OCI-LY3 (cell line): ENCODE measurements around the gene PKD1.
"Not testable (repeated sequence)": the region's sequence is repeated elsewhere in the genome, so short reads cannot be mapped to it uniquely, and the experiment has no call there.

Experiments
- H2AFZ ChIP-seq: fragments of 200-600, 300-600 bp; shearing (Covaris generic); 2 replicates; pipeline ENCODE4 v1.6.0; 2014; ENCODE audit warnings: antibody characterized with exemption, low read depth, low read length
- H3K27ac ChIP-seq: fragments of 200-600, 300-600 bp; sonication (generic); 2 replicates; pipeline ENCODE4 v1.5.1; 2014; ENCODE audit warnings: mild to moderate bottlenecking, low read length, moderate library complexity, mixed read lengths
- H3K27me3 ChIP-seq: fragments of 200-600, 300-600 bp; sonication (generic); 2 replicates; pipeline ENCODE4 v1.6.1; 2014; ENCODE audit warnings: low read depth, low read length, mixed read lengths
- H3K36me3 ChIP-seq: fragments of 200-600, 300-600 bp; sonication (generic); replicated peaks from 2 replicates; pipeline ENCODE3; 2014; ENCODE audit warnings: low read depth, low read length, mixed read lengths
- H3K4me1 ChIP-seq: fragments of 300-600, 200-600 bp; sonication (generic); 2 replicates; pipeline ENCODE4 v1.6.1; 2014; ENCODE audit warnings: low read length, mixed read lengths
- H3K4me2 ChIP-seq: fragments of 200-600, 300-600 bp; sonication (generic); 2 replicates; pipeline ENCODE4 v1.6.1; 2014; ENCODE audit warnings: low read length, mixed read lengths
- H3K4me3 ChIP-seq: fragments of 300-600, 200-600 bp; sonication (generic); 2 replicates; pipeline ENCODE4 v1.5.1; 2014; ENCODE audit warnings: antibody characterized with exemption, mild to moderate bottlenecking, low read length, moderate library complexity
- H3K79me2 ChIP-seq: fragments of 300-600, 200-600 bp; shearing (Covaris generic); 2 replicates; pipeline ENCODE4 v1.6.1; 2014; ENCODE audit warnings: mild to moderate bottlenecking, low read length, mixed read lengths
- H3K9ac ChIP-seq: fragments of 300-600, 200-600 bp; shearing (Covaris generic); 2 replicates; pipeline ENCODE4 v1.6.0; 2014; ENCODE audit warnings: mild to moderate bottlenecking, low read length, moderate library complexity
- H3K9me3 ChIP-seq: fragments of 200-600, 300-600 bp; shearing (Covaris generic); 2 replicates; pipeline ENCODE4 v1.6.1; 2014; ENCODE audit warnings: low read length, mixed read lengths; ENCODE audit not compliant: insufficient read depth
- H4K20me1 ChIP-seq: fragments of 200-600, 300-600 bp; sonication (generic); 2 replicates; pipeline ENCODE4 v1.6.1; 2016; ENCODE audit warnings: low read length, mixed read lengths; ENCODE audit not compliant: insufficient read depth
- CTCF ChIP-seq: fragments of 200-600, 300-600 bp; sonication (generic); IDR thresholded peaks from 2 replicates; pipeline ENCODE4 v1.5.1; 2014; ENCODE audit warnings: antibody characterized with exemption, low read length, low read depth
- EZH2phosphoT487 ChIP-seq: fragments of 200-600 bp; shearing (Covaris generic); IDR thresholded peaks from 2 replicates; pipeline ENCODE4 v1.6.1; 2018; ENCODE audit warnings: antibody characterized with exemption, mixed run types, low read depth

PKD1 gene

GRCh38 chr16:2135770-2136490 lies at the start of gene PKD1:
TSS of gene PKD1 (minus strand) at chr16:2135898. CDS start at chr16:2135689, 209 bp downstream.
- H3K36me3 ChIP-seq, H4K20me1 ChIP-seq, H3K27me3 ChIP-seq, H3K4me1 ChIP-seq, H3K79me2 ChIP-seq, H2AFZ ChIP-seq, H3K9me3 ChIP-seq, H3K27ac ChIP-seq: not testable (repeated sequence)
- H3K4me3 ChIP-seq: peak within 1 kb of the TSS; percentile 80
- peak within 1 kb of the TSS; percentile 68 for H3K9ac ChIP-seq
- H3K4me2 ChIP-seq: peak within 1 kb of the TSS; percentile 70

GRCh38 chr16:2184962-2185361 lies 49.3 kb upstream of the PKD1 start:
- no peaks in the 10 kb centered on the region for H3K4me1 ChIP-seq
- TF ChIP-seq EZH2phosphoT487 (no peak), CTCF (no peak)

GRCh38 chr16:2184346-2184745 lies 48.6 kb upstream of the PKD1 start:
- H3K4me1 ChIP-seq: no peaks in the 10 kb centered on the region
- no peaks in the 10 kb centered on the region for H3K36me3 ChIP-seq
- H3K9ac ChIP-seq: no peak overlapping the region
- TF ChIP-seq EZH2phosphoT487 (no peak), CTCF (no peak)
- H3K27ac ChIP-seq: no peak overlapping the region
- no peaks in the 10 kb centered on the region for H3K9me3 ChIP-seq
- H2AFZ ChIP-seq: no peak overlapping the region
- no peak overlapping the region for H3K4me2 ChIP-seq
- H4K20me1 ChIP-seq: no peaks in the 10 kb centered on the region
- H3K79me2 ChIP-seq: no peaks in the 10 kb centered on the region
- no peak overlapping the region for H3K4me3 ChIP-seq
- no peaks in the 10 kb centered on the region for H3K27me3 ChIP-seq

More at GRCh38 chr16:2184962-2185361, 49.3 kb upstream of the PKD1 start:
- Histone ChIP-seq H3K4me3 (no peak overlapping the region), H3K9me3 (no peaks in the 10 kb centered on the region), H3K9ac (no peak overlapping the region), H3K79me2 (no peaks in the 10 kb centered on the region), H3K27ac (no peak overlapping the region), H4K20me1 (no peaks in the 10 kb centered on the region), H3K36me3 (no peaks in the 10 kb centered on the region), H3K4me2 (no peak overlapping the region), H2AFZ (no peak overlapping the region), H3K27me3 (no peaks in the 10 kb centered on the region)

- Histone ChIP-seq H3K9ac (no peak overlapping the region), H3K27ac (no peak overlapping the region), H3K4me1 (no peaks in the 10 kb centered on the region), H3K36me3 (no peaks in the 10 kb centered on the region), H3K27me3 (no peaks in the 10 kb centered on the region), H2AFZ (no peak overlapping the region), H3K4me3 (no peak overlapping the region), H3K79me2 (no peaks in the 10 kb centered on the region), H4K20me1 (no peaks in the 10 kb centered on the region), H3K9me3 (no peaks in the 10 kb centered on the region), H3K4me2 (no peak overlapping the region)
- TF ChIP-seq CTCF (no peak), EZH2phosphoT487 (no peak)
These were observed 48.0 kb upstream of the PKD1 start for GRCh38 chr16:2183671-2184070.
